ENCODE data around the gene SLC35G3.
A peak's percentile ranks its signal among the peaks of the same experiment; 100 is the strongest.
"Not testable (repeated sequence)": the region's sequence is repeated elsewhere in the genome, so short reads cannot be mapped to it uniquely, and the experiment has no call there.

The SLC35G3 gene

DNA sequence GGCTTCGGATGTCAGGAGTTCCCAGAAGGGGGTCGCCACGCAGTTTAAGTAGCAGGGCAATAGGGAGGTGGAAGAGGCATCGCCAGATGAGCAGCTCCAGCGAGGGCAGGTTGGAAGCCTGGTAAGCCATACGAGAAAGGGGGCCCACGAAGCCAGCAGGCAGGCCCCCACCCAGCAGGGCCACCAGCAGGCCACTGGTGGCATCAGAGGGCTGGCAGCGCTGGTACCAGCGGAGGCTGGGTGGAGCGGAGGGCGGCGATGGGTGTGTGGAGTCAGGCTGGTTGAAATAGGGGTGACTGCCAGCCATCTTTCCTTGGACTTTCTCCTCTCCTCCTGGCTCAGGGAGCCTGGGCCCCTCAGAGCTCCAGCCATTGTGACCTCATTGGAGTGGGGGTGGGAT is at the start of gene SLC35G3:
SLC35G3 (minus strand) TSS at position 393 of the 400 bp plus-strand sequence; CDS start at position 307, 86 bp downstream.
- DNase-seq: not testable (repeated sequence)

DNA sequence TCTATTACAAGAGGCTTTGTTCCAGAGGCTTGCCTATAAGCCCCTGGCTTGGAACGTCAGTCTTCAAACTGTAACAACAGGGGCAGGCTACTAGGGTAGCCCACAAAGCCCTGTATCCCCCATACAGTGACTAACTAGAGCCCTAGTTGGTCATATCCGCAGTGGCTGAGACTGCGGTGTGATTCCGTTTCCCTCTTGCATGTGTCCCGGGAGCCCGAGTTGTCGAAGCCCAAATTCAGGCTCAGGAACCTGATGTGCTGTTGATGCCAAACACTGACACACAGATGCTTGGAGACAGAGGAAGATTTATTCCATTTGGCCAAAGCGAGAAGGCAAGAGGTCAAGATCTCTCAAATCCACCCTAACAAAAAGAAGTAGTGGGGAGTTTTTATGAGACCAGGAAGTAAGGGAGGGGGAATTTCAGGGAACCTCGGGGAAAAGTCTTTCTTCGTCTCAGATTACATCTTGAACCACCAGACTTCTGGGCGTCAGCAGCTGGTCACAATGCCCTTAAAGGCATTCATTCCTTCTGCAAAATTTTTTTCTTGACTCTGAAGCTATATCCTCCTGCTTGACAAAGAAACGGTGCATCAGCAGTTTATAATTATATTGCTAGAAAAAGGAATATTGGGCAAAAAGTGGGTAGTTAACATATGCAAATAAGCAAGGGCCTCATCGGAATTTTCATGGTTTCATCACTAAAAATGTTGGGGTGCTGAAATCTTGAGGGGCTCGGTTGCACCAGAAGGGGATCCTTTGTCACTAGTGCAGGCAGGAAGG is 49.6 kb upstream of the SLC35G3 start:
- no peak for DNase-seq

DNA sequence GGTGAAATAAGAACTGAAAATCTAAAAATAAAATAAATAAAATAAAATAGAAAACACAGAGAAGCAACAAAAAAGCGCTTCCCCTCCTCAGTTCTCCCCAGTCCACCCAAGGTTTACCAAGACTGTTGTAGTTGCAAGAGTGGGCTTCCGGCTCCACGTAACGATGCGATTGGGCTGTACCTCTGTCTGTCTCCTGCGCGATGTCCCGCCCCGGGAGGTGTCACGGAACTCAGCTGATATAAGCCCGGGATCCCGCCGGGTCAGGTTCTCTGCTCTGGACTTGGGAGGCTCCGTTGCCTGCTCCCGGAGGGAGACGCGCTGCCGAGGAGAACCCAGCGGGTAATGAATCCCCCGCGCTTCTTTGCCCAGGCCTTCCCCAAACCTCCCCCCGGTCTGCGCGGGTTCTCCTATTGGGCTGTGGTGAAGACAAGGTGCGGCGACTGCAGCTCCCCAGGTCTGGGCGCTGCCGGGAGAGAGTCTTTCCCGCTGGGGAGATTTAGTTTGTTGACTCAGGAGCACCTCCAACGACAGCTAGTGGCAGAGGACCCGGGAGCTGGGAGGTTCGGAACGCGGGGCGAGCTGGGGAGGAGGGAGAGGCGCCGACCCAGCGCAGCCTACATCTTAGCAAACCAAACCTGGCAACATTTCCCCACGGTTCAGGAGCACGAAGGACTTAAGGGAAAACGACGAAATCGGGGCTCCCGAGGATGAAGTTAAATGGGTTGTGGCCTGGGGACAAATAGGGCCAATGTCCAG is 48.8 kb upstream of the SLC35G3 start, which contains the start of gene SLFN5:
SLFN5 (plus strand) TSS at position 268 of the 756 bp plus-strand sequence. CDS start 15,619 bp downstream, outside the sequence.
- peak; percentile 69 for DNase-seq

DNA sequence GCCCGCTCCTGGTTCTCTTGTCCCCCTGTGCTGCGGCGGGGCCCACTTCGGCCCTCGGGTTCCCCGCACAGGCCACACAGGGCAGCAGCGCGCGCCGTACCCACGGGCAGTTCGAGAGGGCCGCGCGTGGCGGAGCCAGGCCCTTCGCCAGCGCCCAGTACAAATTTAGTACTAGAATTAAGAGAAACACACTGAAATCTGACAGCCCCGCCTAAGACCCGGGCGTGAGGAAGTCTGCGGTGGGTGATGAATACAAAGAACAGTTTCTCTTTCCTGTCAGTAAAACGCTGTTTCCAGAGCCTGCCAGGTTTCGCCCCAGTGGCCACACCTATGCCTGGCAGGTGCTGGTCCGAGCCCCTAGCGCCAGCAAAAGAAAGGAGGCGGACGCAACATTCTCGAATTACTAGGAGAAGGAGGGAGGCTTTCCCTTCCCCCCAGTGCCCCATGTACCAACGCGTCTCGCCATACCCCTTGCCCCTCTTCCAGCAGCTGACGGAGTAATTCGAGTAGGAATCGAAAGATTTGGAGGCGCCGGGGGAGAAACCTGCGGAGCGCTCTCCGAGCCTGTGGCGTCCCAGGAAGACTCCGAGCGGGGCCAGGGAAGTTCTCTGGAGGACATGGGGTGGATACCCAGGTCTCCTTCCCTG is 48.1 kb upstream of the SLC35G3 start:
- peak; percentile 35 for DNase-seq

DNA sequence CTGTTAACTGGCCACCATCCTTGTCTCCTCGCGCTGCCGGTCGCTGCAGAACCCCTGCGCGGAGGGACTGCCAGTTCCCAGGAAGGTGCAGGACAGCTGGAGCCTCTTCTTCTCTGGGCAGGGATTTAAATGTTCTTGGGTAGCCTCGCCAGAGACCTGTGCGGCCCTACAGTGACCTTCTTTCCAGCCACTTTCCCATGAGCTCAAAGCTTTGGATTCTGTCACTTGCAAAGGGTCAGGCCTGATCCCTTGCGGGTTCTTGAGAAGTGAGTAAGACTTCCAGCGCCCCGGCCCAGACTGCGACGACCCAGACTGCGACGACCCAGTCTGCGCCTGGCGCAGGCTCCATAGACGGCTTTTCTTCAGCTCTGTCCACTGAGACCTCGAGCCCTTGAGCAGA is 47.3 kb upstream of the SLC35G3 start:
- DNase-seq: no peak

DNA sequence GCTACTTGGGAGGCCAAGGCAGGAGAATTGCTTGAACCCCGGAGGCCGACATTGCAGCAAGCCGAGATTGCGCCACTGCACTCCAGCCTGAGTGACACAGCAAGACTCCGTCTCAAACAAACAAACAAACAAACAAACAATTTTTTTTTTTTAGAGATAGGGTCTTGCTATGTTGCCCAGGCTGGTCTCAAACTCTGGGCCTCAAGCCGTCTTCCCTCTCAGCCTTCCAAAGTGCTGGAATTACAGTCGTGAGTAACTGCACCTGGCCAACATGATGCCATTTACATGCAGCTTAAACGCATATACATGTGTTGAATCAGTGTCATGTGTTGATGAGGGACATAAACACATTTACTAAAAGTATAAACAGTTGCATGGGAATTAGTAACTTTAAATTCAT is 46.7 kb upstream of the SLC35G3 start:
- DNase-seq: no peak

DNA sequence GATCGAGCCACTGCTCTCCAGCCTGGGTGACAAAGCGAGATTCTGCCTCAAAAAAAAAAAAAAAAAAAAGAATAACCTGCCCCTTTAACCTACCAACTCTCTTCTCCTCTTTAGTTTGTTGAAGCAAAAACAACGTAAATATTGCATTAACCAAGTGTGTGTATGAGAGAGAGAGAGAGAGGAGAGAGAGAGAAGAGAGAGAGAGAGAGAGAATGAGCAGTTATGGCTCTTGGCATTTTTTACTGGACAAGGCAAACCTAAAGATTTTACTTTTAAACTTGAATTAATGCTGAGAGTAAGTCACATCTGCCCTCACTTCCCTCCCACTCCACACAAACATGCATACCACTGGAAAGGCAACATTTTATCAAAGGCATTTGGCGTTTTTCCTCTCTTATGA is 45.6 kb upstream of the SLC35G3 start:
- DNase-seq: no peak

DNA sequence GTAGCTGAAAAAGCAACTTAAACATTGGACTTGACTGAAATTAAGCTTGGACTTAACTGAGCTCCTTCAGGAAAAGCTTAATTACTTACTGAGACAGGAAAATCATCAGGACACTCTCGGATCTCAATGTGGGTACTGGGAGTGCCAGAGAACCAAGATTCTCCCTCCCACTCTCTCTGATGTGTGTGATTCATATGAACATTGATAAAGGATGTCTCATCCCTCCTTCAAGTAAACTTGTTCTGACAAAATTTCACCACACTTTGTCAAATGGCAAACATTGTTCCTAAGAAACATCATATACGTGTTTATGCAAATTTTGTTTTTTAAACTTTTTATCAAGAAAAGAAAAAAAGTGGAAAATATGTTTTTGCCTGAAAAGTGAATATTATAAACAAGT is 44.6 kb upstream of the SLC35G3 start:
- DNase-seq: no peak

DNA sequence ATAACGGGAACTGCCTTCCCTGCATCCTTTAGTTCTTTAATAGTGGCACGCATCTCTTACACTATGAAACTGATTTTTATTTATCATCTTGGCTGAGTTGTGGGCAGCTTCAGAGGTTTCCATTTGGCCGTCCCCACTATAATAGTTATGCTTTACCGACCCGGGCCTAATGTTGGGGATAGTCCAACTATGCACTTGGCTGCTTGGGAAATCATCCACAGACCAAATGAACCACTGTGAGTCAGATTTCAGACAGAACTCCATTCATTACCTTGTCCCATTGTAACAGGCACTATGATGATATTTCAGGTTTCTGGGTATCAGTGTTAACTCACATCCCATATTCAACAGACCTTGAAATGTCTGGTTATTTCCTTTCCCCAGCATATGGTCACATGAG is 42.6 kb upstream of the SLC35G3 start:
- no peak for DNase-seq

DNA sequence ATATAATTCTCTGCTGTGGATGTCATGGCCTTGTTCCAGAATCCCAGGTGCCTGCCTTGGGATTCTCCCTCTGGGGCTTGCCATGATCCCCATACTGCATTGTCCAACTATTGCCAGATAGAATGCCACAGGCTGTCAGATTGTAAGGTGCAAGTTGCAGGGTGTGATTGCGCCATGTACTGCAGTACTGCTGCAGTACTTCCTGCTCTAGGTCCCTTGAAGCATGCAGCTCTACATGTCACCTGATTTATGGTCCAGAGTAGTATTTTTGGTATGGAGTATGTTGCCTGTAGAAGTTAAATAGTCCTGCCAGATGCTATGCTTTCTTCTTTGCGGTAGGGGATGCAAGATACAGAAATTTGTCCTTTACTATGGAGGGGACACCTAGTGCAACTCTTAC is 41.7 kb upstream of the SLC35G3 start:
- DNase-seq: no peak

DNA sequence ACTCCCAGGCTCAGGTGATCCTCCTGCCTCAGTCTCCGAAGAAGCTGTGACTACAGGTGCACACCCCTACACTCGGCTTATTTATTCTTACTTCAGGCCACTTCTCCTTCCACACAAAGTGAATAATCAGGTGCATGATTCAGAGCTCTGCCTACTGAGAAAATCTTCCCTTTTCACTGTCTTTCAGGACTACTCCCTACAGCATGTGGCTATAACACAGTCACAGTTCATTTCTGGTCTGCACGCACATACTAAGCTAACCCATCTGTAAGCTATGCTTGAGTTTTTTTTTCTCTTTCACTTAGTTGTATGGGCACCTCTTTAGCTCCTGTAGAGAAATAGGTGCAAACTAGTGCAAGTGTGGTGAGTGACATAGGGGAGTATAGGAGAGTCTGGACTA is 41.1 kb upstream of the SLC35G3 start:
- DNase-seq: no peak

DNA sequence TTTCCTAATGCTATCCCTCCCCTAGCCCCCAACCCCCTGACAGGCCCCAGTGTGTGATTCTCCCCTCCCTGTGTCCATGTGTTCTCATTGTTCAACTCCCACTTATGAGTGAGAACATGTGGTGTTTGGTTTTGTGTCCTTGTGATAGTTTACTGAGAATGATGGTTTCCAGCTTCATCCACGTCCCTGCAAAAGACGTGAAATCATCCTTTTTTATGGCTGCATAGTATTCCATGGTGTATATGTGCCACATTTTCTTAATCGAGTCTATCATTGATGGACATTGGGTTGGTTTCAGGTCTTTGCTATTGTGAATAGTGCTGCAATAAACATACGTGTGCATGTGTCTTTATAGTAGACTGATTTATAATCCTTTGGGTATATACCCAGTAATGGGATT is 40.1 kb upstream of the SLC35G3 start:
- not testable (repeated sequence) for DNase-seq

DNA sequence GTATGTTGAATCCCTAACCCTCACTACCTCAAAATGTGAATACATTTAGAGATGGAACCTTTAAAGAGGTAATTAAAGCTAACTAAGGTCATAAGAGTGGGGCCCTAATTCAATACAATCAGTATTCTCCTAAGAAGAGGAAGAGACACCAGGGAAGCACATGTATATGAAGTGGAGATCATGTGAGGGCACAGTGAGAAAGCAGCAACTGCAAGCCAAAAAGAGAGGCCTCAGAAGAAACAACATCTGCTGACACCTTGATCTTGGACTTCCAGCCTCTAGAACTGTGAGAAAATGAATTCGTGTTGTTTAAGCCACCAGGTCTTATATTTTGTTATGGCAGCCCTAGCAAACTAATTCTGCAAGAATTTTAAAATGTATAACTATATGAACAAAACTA is 35.4 kb upstream of the SLC35G3 start:
- DNase-seq: no peak

DNA sequence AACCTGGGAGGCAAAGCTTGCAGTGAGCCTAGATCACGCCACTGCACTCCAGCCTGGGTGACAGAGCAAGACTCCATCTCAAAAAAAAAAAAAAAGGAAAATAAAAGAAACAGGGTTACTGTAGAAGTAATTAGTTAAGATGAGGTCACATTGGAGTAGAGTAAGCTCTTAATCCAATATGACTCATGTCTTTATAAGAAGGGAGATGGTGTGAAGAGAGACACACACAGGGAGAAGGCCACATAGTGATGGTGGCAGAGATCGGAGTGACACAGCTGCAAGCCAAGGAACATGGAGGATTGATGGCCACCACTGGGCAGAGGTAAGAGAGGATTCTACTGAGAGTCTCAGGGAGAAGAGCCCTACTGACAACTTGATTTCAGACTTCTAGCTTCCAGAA is 33.4 kb upstream of the SLC35G3 start:
- DNase-seq: no peak

DNA sequence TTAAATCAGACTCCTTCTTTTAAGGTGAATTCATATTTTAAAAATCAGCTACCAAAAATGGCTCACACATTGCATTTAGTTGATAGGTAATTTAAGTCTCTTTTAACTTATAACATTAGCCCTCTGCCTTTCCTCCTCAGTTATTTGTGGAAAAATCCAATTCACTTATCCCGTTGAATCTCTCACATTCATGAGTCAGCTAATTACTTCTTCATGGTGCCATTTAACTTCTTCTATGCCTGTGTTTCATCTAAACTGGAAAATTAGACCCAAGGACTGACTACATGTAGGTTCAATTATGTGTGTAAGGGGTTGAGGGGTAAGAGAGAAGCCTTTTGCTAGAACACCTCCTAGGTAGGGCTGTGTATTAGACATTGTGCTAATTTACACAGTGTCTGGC is 30.2 kb upstream of the SLC35G3 start:
- no peak for DNase-seq

DNA sequence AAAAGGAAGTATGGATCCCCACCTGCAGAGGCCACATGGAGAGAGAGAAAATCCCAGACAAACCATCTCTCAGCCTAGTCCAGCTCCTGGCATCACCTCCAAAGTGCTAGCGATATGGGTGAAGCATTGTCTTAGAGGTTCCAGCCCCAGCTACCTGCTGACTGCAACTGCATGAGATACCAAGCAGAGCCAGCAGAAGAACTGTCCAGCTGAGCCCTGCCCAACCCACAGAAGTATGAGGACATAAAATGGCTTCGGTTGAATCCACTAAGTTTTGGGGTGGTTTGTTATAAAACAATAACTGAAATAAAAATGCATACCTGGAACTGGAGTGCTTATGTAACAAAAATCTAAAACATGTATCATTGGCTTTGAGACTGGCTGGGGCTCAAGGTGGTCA is 28.3 kb upstream of the SLC35G3 start:
- DNase-seq: no peak

DNA sequence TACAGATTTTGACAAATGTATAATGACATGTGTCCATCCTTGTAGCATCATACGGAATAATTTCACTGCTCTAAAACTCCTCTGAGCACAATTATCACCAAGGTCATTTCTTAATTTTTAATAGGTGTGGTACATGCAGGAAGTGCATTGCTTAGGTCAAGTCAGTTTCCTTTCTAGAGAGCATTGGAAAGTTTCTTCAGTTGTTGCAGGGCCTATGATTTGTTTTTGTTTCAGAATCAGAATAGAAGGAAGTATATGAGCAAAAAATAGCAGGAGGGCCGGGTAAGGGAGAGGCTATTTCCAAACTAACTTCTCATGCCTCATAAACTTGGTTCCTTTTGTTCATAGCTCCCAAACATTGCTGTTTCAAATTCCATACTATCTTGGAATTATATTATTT is 24.7 kb upstream of the SLC35G3 start:
- no peak for DNase-seq

DNA sequence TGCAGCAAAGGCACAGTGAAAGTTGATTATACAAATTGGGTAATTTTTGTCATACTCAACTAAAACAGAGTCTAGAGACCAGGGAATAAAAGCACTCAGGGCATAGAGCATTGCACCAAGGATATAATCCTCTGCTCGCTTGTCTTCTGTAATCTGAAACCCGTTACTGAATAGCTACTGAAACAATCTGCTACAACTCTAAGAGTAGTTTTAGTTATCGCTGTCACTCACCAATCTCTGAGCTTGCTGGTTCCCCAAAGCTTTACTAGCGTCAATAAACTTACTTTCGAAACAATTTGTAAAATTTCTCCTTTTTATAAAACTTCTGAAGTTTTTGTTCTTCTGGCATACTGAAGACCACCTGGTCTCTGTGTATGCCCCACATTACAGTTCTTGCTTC is 22.9 kb upstream of the SLC35G3 start:
- DNase-seq: no peak

DNA sequence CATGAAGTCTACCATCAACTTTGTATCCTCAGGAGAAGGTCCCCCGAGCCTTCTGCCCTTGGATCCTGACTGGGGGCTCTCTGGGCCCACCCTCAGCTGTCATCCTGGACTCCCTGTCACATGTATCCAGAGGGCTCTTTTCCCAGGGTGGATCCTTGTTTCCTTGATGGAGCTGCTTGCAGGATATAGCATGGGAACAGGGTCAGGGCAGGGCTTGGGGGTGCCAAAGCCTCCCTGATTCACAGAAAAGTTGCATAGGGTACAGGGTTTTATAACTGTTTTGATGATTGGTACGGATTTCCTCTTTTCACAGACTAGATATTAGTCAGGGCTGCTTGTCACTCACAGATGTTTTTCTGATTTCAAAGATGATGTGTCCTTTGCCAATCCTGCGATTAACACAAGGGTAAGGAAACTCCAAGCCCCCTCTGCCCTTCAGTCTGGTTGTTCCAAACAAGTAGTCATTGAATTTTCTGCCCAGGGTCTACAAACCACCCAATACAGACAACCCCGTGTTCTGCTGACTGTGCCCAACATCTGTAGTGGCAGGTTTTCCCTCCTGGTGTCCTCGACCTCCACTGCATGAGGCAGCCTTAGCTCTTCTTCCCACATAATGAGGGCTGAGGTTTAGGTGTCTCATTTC is 20.6 kb upstream of the SLC35G3 start:
- DNase-seq: no peak

DNA sequence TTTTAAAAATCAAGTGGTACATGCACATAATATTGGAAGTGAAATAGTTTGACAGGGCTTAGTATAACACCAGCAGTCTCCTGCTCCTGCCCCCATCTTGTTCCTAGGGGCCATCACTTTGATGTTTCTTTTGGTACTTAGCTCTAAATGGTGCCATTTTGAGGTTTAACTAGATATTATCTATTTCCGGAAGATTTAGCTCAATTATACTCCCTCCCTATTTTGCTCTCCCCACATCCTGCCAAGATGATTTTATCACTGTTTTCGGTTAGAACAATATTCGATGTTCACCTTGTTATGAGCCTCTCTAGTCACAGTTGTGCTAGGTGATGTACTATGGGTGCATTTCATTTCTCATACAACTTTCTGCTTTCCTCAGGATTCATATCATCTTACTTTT is 20.0 kb upstream of the SLC35G3 start:
- DNase-seq: no peak

DNA sequence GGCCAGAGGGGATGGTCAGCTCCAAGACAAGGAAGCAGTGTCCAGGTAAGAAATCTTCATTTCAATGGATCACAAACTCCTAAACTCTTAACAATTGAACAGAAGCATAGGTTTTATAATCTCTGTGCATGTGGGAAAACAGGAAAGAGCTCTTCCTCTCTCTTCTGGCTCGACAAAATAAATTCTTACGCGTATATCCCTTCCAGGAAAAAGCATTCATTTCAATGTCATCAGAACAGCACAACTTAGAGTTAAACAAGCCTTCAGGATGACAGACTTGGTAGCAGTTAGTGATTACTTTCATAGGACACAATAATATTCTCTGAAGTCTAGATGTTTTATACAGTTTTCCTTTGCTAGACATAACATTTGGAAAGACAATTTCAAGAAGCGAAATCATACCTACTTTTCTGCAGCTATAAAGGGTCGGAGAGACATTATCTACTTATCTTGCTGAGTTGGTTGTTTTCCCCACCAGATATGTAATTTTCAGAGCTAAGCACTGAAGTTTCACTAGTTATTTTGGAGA is 19.3 kb upstream of the SLC35G3 start:
- DNase-seq: no peak

DNA sequence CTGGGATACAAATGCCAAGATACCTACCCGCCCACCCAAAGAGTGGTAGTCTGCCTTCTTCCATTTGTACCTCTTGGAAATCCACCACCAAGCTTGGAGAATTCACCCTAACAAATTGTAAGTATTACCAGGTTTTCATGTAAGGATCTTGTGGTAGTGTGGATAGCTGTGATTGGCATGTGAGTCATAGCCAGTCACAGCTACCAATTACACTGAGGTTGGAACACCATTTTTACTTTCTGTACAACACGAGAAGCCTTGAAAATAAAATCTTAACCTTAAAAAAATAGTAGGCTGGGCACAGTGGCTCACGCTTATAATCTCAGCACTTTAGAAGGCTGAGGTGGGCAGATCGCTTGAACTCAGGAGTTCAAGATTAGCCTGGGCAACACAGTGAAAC is 18.5 kb upstream of the SLC35G3 start:
- DNase-seq: no peak

DNA sequence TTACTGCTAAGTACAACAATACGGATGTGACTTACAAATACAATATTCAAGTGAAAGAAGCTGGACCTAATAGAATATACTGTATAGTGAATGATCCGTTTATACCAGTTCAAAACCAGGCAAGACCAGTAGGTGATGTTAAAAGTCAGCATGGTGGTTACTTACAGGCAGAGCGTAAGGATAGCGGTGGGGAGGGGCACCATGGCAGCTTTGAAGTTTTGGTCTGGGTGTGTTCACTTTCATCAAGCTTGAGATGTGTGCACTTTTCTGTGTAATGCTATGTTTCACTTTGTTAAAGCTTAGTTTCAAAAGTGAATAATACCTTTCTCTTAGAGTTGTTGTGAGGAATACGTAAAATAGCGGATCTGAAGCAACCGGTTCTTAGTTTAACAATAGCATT is 16.5 kb upstream of the SLC35G3 start:
- DNase-seq: no peak

All from NCI-H187 treated with DMSO at 0.1 percent for 48 hours (cell line).